Neuronal stem cell (in vitro differentiated cells): ENCODE results near the gene ERC2.

Experiments used
- DNase-seq: peaks from one replicate; pipeline ENCODE4 v3.0.0-alpha.2; 2013; ENCODE audit warnings: low spot score
- H2AFZ ChIP-seq: one replicate; pipeline ENCODE4 v1.6.1; 2013; ENCODE audit warnings: mild to moderate bottlenecking, low read length, inconsistent platforms
- H2AK5ac ChIP-seq: 2 replicates; pipeline ENCODE4 v1.6.1; 2013; ENCODE audit warnings: low read depth, mild to moderate bottlenecking, inconsistent platforms, low read length, moderate library complexity, mixed read lengths
- H2BK120ac ChIP-seq: 2 replicates; pipeline ENCODE4 v1.6.1; 2013; ENCODE audit warnings: low read depth, mild to moderate bottlenecking, inconsistent platforms, low read length, moderate library complexity, mixed read lengths
- H2BK12ac ChIP-seq: one replicate; pipeline ENCODE4 v1.6.1; 2013; ENCODE audit warnings: low read length, inconsistent platforms
- H2BK15ac ChIP-seq: 2 replicates; pipeline ENCODE4 v1.6.1; 2013; ENCODE audit warnings: mild to moderate bottlenecking, low read length, inconsistent platforms, mixed read lengths
- H2BK5ac ChIP-seq: one replicate; pipeline ENCODE4 v1.6.1; 2013; ENCODE audit warnings: inconsistent platforms, mild to moderate bottlenecking, low read length, moderate library complexity
- H3K14ac ChIP-seq: one replicate; pipeline ENCODE4 v1.6.1; 2013; ENCODE audit warnings: low read length, inconsistent platforms
- H3K18ac ChIP-seq: 2 replicates; pipeline ENCODE4 v1.6.1; 2013; ENCODE audit warnings: low read length, inconsistent platforms
- H3K23ac ChIP-seq: 2 replicates; pipeline ENCODE4 v1.6.1; 2013; ENCODE audit warnings: low read depth, mild to moderate bottlenecking, mixed read lengths, low read length, inconsistent platforms; ENCODE audit not compliant: poor library complexity
- H3K27ac ChIP-seq: replicated peaks from 3 replicates; pipeline ENCODE4 v1.5.1; 2013; ENCODE audit warnings: low read length, inconsistent platforms
- H3K27me3 ChIP-seq, 3 experiments: 2 replicates each; pipeline ENCODE4 v1.6.1; 2013; ENCODE audit warnings: low read length in 3 of 3, mild to moderate bottlenecking in 2 of 3, inconsistent platforms in 1 of 3, low read depth in 1 of 3, mixed read lengths in 1 of 3, moderate library complexity in 1 of 3; ENCODE audit not compliant: control insufficient read depth in 3 of 3, insufficient read depth in 3 of 3
- H3K36me3 ChIP-seq, 2 donors: replicated peaks in 1 of 2; 2 replicates each; pipeline ENCODE4 v1.6.1; 2013; ENCODE audit warnings: low read length in 2 of 2; ENCODE audit not compliant: control insufficient read depth in 2 of 2, insufficient read depth in 2 of 2
- H3K4ac ChIP-seq: 2 replicates; pipeline ENCODE4 v1.6.1; 2013; ENCODE audit warnings: inconsistent platforms, mild to moderate bottlenecking, low read length, moderate library complexity
- H3K4me1 ChIP-seq, 2 donors: 1 replicate in 1 of 2; 2 replicates in 1 of 2; pipeline ENCODE4 v1.6.1; 2013; ENCODE audit warnings: low read length in 2 of 2, low read depth in 1 of 2; ENCODE audit not compliant: control insufficient read depth in 2 of 2, insufficient read depth in 1 of 2
- H3K4me2 ChIP-seq: one replicate; pipeline ENCODE4 v1.6.1; 2013; ENCODE audit warnings: mild to moderate bottlenecking, low read length, inconsistent platforms; ENCODE audit not compliant: insufficient read depth, poor library complexity, severe bottlenecking
- H3K4me3 ChIP-seq, 2 donors: 2 replicates each; pipeline ENCODE4 v1.5.1; 2013; ENCODE audit warnings: low read length in 2 of 2, mild to moderate bottlenecking in 2 of 2, inconsistent platforms in 1 of 2, moderate library complexity in 1 of 2
- H3K79me1 ChIP-seq: one replicate; pipeline ENCODE4 v1.6.1; 2013; ENCODE audit warnings: low read depth, mild to moderate bottlenecking, inconsistent platforms, low read length, moderate library complexity
- H3K9ac ChIP-seq: one replicate; pipeline ENCODE4 v1.6.1; 2013; ENCODE audit warnings: mild to moderate bottlenecking, low read depth, low read length, inconsistent platforms; ENCODE audit not compliant: poor library complexity
- H3K9me3 ChIP-seq, 2 donors: replicated peaks in 1 of 2; 2 replicates each; pipeline versions ENCODE3 to v1.6.1; 2013; ENCODE audit warnings: low read length in 2 of 2, mild to moderate bottlenecking in 2 of 2, inconsistent platforms in 1 of 2, low read depth in 1 of 2, mixed read lengths in 1 of 2, moderate library complexity in 1 of 2; ENCODE audit not compliant: control insufficient read depth in 2 of 2, insufficient read depth in 1 of 2
- H4K8ac ChIP-seq: one replicate; pipeline ENCODE4 v1.6.1; 2013; ENCODE audit warnings: low read depth, mild to moderate bottlenecking, inconsistent platforms, low read length, moderate library complexity
- H4K91ac ChIP-seq: one replicate; pipeline ENCODE4 v1.6.1; 2013; ENCODE audit warnings: low read length, low read depth, mild to moderate bottlenecking, inconsistent platforms; ENCODE audit not compliant: poor library complexity
- WGBS, 2 donors: extraction: QIAGEN DNeasy Blood & Tissue Kit; methylation state at CpG; one replicate each; pipeline ENCODE4 v1.1.7; 2013; ENCODE audit warnings: missing lambda C conversion rate in 2 of 2, mixed read lengths in 1 of 2; ENCODE audit not compliant: insufficient read length in 2 of 2, insufficient replicate concordance in 1 of 2; ENCODE audit errors: extremely low coverage in 2 of 2; 5-methylcytosine and 5-hydroxymethylcytosine counted together

Gene ERC2

GRCh38 chr3:55718521-55718921 is 749.7 kb downstream of the ERC2 start:
- Histone ChIP-seq H2BK120ac (no peak overlapping the region), H3K4me1 (peaks cover 0 to 14% of the 10 kb centered on the region in 2 donors), H3K4me2 (no peak overlapping the region), H4K8ac (no peak overlapping the region), H3K9me3 (no peaks in the 10 kb centered on the region), H3K79me1 (no peaks in the 10 kb centered on the region), H2BK12ac (no peak overlapping the region), H2BK5ac (no peak overlapping the region), H2BK15ac (no peak overlapping the region), H3K23ac (no peak overlapping the region), H3K36me3 (no peaks in the 10 kb centered on the region), H3K9ac (no peak overlapping the region), H3K4me3 (no peak overlapping the region), H4K91ac (no peak overlapping the region), H2AFZ (no peak overlapping the region), H2AK5ac (no peak overlapping the region), H3K27ac (no peak overlapping the region), H3K14ac (no peak overlapping the region), H3K27me3 (no peaks in the 10 kb centered on the region), H3K4ac (no peak overlapping the region), H3K18ac (no peak overlapping the region)
- no peak for DNase-seq
- no CpG with 5 or more reads among the region's 1 CpG for WGBS, 2 donors

- Histone ChIP-seq H4K91ac (no peak overlapping the region), H3K27me3 (no peaks in the 10 kb centered on the region), H3K9me3 (no peaks in the 10 kb centered on the region), H3K9ac (no peak overlapping the region), H2AFZ (no peak overlapping the region), H3K23ac (no peak overlapping the region), H3K4me1 (peaks cover 0 to 11% of the 10 kb centered on the region in 2 donors), H2BK120ac (no peak overlapping the region), H3K4ac (no peak overlapping the region), H2BK15ac (no peak overlapping the region), H3K4me3 (no peak overlapping the region), H4K8ac (no peak overlapping the region), H3K18ac (no peak overlapping the region), H2AK5ac (no peak overlapping the region), H3K4me2 (no peak overlapping the region), H2BK12ac (no peak overlapping the region), H3K14ac (no peak overlapping the region), H3K27ac (no peak overlapping the region), H2BK5ac (no peak overlapping the region), H3K79me1 (no peaks in the 10 kb centered on the region), H3K36me3 (no peaks in the 10 kb centered on the region)
- WGBS, 2 donors: no CpG with 5 or more reads among the region's 4 CpGs
- DNase-seq: no peak
Observed at GRCh38 chr3:55718074-55718473, 750.2 kb downstream of the ERC2 start.

- H2BK15ac ChIP-seq: no peak overlapping the region
- no peak overlapping the region for H2BK12ac ChIP-seq
- no peak overlapping the region for H3K4me3 ChIP-seq
- H3K4ac ChIP-seq: no peak overlapping the region
- H3K23ac ChIP-seq: no peak overlapping the region
- WGBS, 2 donors: no CpG with 5 or more reads among the region's 5 CpGs
- no peaks in the 10 kb centered on the region for H3K36me3 ChIP-seq
- no peak overlapping the region for H2BK120ac ChIP-seq
- no peak overlapping the region for H3K9ac ChIP-seq
- H2AFZ ChIP-seq: no peak overlapping the region
- no peaks in the 10 kb centered on the region for H3K27me3 ChIP-seq
- H3K4me2 ChIP-seq: no peak overlapping the region
- no peak overlapping the region for H4K8ac ChIP-seq
- H3K18ac ChIP-seq: no peak overlapping the region
- H4K91ac ChIP-seq: no peak overlapping the region
- no peaks in the 10 kb centered on the region for H3K79me1 ChIP-seq
- H3K14ac ChIP-seq: no peak overlapping the region
- no peak overlapping the region for H2AK5ac ChIP-seq
- no peak overlapping the region for H2BK5ac ChIP-seq
- H3K27ac ChIP-seq: no peak overlapping the region
- H3K9me3 ChIP-seq: no peaks in the 10 kb centered on the region
- DNase-seq: no peak
- H3K4me1 ChIP-seq: peaks cover 0 to 11% of the 10 kb centered on the region in 2 donors
Observed at GRCh38 chr3:55717481-55717880, 750.8 kb downstream of the ERC2 start.

- H3K4me2 ChIP-seq: no peak overlapping the region
- H3K4ac ChIP-seq: no peak overlapping the region
- H2BK5ac ChIP-seq: no peak overlapping the region
- H3K14ac ChIP-seq: no peak overlapping the region
- no peak overlapping the region for H3K18ac ChIP-seq
- H3K79me1 ChIP-seq: no peaks in the 10 kb centered on the region
- H3K27ac ChIP-seq: no peak overlapping the region
- no peak overlapping the region for H3K4me3 ChIP-seq
- no peak overlapping the region for H4K8ac ChIP-seq
- no peak overlapping the region for H3K23ac ChIP-seq
- H3K4me1 ChIP-seq: peaks cover 0 to 11% of the 10 kb centered on the region in 2 donors
- no peak overlapping the region for H2BK12ac ChIP-seq
- no peak overlapping the region for H2BK15ac ChIP-seq
- H3K9ac ChIP-seq: no peak overlapping the region
- WGBS, 2 donors: no CpG with 5 or more reads among the region's 2 CpGs
- H4K91ac ChIP-seq: no peak overlapping the region
- no peaks in the 10 kb centered on the region for H3K36me3 ChIP-seq
- no peak for DNase-seq
- H2BK120ac ChIP-seq: no peak overlapping the region
- H3K9me3 ChIP-seq: no peaks in the 10 kb centered on the region
- no peaks in the 10 kb centered on the region for H3K27me3 ChIP-seq
- no peak overlapping the region for H2AFZ ChIP-seq
- H2AK5ac ChIP-seq: no peak overlapping the region
Observed at GRCh38 chr3:55716611-55717225, 751.5 kb downstream of the ERC2 start.
